KBM-7 (cell line): ENCODE measurements around the gene SLCO2B1.
A peak's percentile ranks its signal among the peaks of the same experiment; 100 is the strongest.

Experiments used
- DNase-seq: peaks from one replicate; pipeline ENCODE4 v3.0.0-alpha.2; 2015
- in situ Hi-C: fragments of 300-500 bp; cut with MboI; formaldehyde crosslinking; loops from 2 replicates; pipeline ENCODE4 v1.14.3; 2020; ENCODE audit warnings: low sequenced_read_pairs, low pct_unique_long_range_greater_than_20kb, mixed read lengths

The SLCO2B1 gene

DNA sequence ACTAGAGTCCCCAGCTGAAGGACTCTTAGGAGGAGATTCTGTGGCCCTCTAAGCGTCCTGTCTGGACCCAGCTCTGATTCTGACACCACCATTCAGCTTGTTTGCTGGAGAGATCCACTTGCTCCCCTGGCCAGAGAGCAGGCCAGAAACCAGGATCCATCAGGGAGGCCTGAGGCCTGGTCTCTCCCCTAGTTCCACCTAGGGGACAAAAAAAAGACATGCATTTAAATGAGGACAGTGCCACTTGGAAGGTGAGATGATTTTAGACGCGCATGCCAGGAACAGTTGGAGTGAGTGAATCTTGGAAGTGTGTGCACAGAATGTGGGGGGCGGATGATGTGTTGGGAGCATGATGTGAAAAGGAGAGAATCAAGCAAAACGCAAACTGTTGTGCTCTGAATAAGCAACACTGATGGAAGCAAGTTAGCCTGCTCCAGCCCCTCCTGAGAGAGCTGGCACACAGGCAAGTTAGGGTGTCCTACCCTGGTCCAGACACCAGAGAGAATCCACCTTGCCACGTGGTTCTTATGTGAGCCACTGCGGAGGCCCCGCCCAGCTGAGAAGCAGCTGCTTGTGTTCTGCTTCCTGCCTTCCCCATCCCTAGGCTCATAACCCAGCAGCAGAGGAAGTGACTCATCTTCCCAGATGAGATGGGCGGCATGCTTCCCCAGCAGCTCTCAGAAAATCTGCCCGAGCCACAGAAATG lies 8.0 kb upstream of the SLCO2B1 start:
- peak; percentile 95 for DNase-seq
- in situ Hi-C loops: no loop called here

DNA sequence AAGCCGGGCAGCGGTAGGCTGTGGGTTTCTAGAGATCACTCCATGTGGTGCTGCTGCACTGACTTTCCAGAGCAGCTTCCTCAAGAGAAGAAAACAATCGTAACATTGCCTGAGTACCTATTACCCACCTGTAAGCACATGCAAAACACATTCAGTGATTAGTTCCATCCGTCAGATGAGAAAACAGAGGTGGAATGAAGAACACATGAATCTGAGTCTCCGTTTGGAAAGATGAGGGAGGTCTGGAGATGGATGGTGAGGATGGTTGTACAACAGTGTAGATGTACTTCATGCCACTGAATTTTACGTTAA lies 7.5 kb upstream of the SLCO2B1 start:
- in situ Hi-C loops: no loop called here
- no peak for DNase-seq

DNA sequence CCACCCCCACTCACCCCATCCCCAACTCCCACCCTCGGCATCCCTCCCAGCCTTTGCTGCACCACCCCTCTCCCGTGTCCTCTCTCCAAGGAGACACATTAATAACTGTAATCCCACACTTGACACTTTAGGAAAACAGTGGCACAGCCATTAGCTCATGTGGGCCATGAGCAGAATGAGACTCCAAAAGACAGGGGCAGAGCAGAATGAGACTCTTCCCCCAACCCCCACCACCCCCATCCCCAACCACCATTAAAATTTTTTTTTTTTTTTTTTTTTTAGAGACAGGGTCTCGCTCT lies 6.2 kb upstream of the SLCO2B1 start:
- in situ Hi-C loops: no loop called here
- DNase-seq: no peak

DNA sequence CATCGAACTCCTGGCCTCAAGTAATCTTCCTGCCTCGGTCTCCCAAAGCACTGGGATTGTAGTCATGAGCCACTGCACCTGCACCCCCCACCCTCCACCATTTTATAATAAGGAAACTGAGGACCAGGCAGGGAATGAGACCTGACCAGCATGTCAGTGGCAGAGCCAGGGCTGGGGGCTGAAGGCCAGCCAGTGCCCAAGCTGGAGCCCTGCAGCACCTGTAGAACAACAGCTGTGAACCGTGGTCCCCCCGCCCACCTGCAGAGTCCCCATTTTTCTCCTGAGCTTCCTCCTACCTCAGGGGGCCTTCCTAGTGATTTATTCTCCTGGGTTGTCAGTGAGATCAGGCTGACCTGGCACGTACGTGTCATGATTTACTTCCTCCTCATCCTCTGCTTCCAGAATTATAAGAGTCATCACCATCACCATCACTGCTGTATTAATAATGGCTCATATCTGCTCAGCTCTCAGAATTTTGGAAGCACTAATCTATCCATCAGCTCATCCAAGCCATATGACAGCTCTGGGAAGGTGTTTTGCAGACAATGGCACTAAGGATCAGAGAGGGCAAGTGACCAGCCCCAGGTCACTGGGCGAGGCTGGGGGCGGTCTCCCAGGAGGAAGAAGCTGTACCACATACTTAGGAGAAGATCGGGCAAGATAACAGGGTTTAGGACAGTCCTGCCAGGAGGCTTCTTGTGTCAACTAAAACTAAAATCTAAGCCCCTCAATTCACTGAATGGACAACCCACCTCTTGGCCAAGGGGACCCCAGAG lies 5.5 kb upstream of the SLCO2B1 start:
- DNase-seq: no peak
- in situ Hi-C loops: no loop called here

DNA sequence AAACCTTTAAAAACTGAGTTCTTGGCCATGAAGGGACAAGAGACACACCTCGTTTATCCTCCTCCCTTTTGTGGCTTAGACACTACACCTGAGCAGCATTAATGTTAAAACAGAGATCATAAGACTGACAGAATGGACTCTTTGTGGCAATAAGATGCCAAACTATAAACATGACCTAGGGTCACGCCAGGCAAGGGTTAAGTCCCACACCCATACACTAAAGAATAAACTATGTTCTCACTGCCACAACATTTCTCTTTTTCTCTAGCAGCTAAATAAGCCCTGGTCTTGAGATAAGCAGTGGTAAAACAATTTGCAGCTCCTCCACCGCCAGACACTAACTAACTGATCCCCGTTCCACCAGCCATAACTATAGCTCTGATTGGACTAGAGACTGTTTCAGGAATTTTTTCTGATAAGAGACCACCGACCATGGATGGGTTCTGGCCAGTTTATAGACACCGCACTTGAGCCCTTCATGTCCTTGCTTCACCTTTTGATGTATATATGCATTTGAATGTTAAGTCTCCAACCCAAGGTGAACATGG lies 4.9 kb upstream of the SLCO2B1 start:
- no peak for DNase-seq
- in situ Hi-C loops: no loop called here

DNA sequence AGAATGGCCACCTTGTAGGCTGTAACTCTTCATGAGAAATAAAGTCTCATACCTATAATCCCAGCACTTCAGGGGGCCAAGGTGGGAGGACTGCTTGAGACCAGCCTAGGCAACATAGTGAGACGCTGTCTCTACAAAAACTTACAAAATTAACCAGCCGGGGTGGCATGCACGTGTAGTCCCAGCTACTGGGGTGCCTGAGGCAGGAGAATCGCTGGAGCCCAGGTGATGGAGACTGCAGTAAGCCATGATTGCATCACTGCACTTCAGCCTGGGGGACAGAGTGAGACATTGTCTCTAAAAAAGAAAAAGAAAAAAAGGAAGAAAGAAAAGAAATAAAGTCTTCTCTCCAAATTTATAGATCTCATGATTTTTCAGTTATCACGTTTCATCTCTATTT lies 4.2 kb upstream of the SLCO2B1 start:
- in situ Hi-C loops: no loop called here
- DNase-seq: no peak

DNA sequence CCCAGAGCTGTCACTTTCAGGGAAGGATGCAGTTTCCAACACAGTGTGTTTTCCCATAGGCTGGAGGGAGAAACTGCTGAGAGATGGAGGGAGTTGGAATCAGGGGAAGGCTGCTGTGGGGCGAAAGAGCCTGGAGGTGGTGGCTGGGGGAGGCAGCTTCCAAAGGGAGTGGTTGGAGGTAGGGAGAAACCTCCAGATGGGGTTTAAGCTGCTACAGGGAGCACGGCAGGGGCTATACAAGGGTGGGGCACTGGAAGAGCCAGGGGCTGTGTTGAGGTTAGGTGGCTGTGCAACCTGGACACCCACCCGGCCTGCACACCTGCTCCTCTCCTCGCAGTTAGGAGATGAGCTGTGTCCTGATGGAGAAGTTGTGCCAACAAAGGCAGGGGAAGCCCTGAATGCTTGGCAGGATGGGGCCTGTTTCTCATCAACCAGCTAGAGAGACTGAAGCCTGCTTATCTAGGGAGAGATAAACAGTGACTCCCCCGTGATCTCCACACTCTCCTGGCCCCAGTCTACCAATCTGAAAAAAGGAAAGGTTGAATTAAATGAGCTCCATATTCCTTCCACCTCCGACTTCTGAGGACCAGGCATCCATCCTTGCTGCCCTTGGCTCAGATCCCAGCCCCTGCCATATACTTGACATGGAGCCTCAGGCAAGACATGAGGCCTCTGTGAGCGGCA lies 3.6 kb upstream of the SLCO2B1 start:
- DNase-seq: no peak
- in situ Hi-C loops: no loop called here

DNA sequence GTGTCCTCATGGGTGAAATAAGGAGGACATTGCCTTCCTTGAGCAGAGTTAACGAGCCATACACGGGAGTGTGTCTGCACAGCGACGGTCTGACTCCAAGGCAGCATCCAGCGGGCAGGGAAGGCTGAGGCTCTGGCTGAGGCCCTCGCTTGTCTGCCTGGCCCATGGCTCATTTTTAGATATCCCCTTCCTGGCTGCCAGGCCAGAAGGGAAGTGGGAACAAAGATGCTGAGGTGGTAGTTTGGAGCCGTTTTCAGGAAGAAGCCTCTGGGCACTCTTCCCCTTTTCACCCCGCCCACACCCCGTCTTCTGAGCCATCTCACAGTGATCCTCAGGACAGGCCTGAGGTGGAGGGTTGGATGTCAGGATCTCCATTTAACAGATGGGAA lies 3.0 kb upstream of the SLCO2B1 start:
- in situ Hi-C loops: no loop called here
- peak; percentile 43 for DNase-seq

DNA sequence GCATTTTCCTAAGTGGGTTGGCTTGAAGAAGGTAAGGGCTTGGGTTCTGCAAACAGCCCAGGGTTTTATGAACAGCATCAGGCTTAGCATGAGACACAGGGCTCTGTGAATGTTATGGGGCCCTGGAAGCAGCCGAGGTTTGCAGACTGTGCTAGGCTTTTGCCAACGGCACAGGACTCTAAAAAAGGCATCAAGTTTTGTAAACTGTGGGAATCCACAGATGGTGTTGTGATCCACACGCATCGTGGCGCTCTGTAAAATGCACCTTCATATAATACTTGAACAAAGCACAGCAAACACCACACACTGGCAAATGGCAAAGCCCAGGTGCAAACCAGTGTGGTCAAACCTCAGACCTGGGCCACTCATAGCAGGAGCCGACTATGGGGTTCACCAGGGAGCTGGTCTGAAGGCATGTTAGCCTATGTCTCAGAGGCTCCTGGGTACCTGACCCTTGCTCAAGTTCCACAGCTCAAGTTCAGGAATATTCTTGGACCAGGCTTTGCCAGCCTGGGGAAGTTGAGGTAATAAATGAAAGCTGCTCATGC lies 2.4 kb upstream of the SLCO2B1 start:
- in situ Hi-C loops: no loop called here
- DNase-seq: no peak

DNA sequence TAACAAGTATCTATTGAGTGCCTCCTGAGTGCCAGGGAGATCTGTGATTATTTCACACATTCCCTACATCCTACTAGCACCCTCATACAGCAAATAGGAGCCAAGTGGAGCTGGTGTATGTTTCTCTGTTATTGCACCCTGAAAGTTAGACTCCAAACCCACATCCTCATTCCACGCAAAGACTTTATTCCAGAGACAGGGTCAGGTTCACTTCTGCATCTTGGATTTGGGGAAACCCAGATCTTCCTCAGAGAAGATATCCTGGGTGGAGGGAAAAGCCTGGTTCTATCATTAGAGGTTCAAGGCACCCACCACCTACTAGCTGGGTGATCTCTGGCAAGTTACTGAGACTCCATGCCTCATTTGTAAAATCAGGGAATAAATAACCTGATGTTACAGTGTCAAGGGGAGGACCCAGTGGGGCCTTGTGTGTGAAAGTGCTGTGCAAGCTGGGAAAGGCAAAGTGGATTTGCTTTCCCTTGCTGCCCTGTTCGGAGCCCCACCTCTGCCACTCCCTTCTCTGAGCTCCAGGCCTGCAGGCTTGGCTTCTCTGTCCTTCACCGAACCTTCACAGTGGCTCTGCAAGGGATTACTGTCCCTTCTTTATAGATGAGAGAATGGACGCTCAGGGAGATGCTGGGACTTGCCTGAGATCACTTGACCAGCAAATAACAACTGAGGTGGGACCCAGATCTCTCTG lies 991 bp upstream of the SLCO2B1 start:
- DNase-seq: no peak
- in situ Hi-C loops: no loop called here

DNA sequence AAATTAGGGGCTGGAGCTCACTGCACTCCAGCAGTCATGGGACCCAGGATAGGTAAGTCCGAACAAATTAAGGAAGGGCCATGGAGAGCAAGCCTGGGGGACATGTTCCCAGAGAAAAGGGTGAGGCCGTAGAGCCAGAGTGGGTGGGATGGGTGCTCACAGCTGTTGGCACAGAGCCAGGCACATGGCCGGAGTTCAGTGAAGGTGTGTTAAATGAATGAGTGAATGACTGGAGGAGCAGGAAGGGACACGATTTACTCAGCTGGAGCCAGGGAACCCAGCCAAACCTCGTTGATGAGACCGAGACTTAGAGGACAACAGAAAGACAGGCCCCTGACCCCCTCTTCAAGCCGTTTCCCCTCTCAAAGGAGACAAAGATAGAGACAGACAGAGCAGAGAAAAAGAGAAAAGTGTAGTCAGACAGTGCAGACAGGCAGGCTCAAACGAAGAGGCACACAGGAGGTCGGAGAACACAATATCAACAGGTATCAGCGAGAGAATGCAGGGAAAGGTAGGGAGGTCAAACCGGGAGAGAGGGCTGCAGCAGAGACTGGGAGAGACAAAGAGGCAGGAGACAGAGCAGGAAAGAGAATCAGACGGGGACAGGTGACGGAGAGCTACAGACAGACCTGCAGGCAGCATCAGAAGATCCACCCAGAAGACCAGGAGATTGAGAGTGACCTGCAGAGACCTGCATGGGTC lies 590 bp downstream of the SLCO2B1 start:
- DNase-seq: no peak
- in situ Hi-C loops: no loop called here

DNA sequence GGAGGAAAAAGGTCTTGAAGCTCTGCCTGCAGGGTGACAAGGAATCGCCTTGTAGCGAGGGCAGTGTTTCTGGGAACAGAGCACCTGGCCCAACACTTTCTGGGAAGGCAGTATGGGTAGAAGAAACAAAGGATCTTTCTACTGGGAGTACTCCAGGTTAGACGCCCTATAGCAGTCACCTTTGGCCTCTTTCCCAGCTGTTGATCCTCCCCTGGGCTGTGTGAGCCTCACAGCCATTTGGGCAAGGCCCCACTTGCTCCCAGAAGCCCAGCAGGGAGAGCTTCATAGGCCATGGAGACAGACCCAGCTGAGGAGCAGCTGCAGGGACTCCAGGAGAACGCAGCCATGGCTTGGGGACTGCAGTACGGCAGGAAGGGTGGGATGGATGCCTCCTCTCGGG lies 1.2 kb downstream of the SLCO2B1 start:
- no peak for DNase-seq
- in situ Hi-C loops: no loop called here

DNA sequence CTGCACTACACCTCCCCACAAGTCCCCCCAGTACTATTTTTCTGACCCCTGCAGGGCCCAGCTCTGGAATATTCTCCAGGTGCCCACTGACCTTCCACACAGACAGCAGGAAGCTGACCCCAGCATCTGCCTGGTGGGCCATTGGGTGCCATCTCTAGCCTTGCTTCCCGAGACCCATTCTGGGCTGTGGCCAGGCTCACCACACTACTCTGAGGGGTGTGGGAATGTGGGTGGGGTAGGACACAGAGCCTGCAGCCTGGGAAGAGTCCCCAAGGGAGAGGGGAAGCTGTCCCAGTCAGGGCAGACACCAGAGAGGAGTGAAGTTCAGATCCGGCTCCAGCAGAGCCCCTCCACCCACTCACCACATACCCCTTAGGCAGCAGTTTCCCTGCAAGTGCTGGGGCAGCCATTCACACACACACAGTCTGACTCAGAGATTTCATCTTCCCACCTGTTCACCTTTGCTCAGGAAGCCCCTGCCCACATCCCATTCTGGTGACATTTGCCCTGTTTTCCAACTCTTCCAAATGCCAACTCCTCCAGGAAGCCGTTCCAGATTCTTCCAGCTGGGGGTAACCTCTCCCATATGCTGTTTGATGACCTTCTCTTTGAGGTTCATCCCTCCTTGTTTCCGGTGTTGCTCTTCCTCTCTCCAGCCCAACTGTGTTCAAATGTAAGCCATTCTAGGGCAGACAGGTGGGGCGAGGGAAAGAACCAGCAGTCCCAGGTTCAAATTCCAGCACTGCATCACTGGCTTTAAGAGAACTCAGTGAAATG lies 1.9 kb downstream of the SLCO2B1 start:
- in situ Hi-C loops: no loop called here
- no peak for DNase-seq

DNA sequence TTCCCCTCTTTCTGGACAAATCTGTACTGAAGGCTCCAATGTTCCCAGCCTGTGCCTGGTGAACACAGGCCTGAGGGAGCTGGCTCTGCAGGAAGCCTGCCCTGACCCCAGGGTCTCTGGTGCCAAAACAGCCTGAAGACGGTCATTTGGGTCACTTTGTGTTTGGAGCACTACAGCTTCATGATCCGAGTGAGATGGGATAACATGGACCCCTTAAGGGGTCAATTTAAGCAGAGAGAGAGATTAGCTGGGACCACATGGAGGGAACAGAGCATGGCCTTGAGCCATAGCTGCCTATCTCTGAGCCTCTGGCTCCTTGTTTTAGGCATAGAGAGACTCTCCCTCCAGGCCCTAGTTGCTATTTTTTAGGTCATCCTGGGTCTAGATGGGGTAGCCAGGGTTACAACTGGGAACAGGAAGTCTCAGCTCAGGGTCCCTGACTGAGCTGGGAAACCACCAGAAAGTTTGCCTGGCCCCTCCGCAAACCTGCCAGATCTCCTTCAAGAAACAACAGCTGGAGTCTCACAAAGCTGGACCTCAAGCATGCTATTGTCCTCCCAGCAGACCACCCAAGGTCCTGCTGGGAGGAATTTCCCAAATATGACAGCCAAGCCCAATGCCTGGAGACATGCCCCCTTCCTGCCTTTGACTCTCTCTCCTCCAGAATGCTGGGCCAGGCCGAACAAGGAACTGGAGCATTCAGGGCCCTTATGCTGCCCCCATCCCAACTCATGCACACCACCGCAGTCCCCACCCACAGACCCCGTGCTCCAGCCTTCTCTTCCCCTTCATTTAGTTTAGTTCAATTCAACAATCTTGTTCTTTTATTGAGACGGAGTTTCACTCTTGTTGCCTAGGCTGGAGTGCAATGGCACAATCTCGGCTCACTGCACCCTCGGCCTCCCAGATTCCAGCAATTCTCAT lies 4.0 kb downstream of the SLCO2B1 start:
- no peak for DNase-seq
- in situ Hi-C loops: no loop called here

DNA sequence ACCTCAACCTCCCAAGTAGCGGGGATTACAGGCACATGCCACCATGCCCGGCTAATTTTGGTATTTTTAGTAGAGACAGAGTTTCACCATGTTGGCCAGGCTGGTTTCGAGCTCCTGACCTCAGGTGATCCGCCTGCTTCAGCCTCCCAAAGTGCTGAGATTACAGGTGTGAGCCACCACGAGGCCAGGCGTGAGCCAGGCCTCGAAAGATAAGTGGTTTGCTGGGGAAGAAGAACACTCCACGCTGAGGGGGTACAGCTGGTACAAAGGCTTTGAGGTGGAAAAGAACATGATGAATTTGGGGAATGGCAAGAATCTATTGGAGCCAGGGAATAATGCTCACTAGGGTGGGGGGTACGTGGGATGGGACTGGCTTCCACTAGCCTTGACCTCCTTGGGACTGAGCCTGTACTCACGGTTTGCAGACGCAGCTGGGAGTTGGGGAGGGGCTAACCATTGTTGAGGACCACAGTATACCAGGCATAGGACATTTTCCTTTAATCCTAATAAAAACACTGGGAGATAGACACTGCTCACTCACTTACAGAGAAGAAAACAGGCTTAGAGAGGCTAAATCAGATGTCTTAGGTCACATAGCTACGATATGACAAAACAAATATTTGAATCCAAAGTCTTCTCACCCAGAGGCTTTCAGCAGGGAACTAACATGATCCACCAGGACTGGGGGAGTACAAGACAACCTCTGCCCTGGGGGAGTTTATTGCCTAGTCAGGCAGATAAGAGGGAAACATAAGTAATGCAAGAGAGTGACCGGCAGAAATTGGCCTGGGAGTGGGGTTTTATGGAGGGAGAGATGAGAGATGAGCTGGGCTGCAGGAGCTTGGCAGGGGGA lies 4.9 kb downstream of the SLCO2B1 start:
- in situ Hi-C loops: no loop called here
- no peak for DNase-seq

DNA sequence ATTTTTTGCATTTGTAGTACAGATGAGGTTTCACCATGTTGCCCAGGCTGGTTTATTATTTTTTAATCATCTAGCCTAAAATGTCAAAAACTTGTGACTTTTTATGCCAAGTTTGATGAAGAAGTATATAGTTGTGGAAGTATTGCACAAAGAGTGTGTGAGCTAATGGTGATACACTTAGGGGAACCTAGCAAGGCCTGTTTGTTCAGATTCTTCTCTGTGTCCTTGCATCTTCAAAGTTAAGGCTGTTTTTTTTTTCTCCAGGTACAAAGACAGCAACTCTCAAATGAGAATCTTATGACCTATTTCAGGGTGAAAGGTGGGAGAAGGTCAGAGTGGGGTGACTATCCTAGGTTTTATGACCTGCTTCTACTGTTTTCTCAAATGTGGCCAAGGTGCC lies 7.3 kb downstream of the SLCO2B1 start:
- in situ Hi-C loops: no loop called here

More for the DNA sequence above, 7.3 kb downstream of the SLCO2B1 start:
- no peak for DNase-seq
